NCI-H345 (cell line): Measurements from ENCODE around the gene TMTC2.
"Not testable (repeated sequence)": the region's sequence is repeated elsewhere in the genome, so short reads cannot be mapped to it uniquely, and the experiment has no call there.

Experiments
- DNase-seq: peaks from one replicate; lab custom pipeline; 2025; lab: John Stamatoyannopoulos, UW

Gene TMTC2

GRCh38 chr12:82727886-82728285, 41.2 kb downstream of the TMTC2 start:
- DNase-seq = no peak

GRCh38 chr12:82728710-82729109, 42.0 kb downstream of the TMTC2 start:
- DNase-seq = no peak

GRCh38 chr12:82730953-82731459, 44.3 kb downstream of the TMTC2 start:
- no peak for DNase-seq

- DNase-seq = no peak
These were observed 53.7 kb downstream of the TMTC2 start for GRCh38 chr12:82740129-82741000.

- no peak for DNase-seq
These were observed 58.5 kb downstream of the TMTC2 start for GRCh38 chr12:82745063-82745674.

- no peak for DNase-seq
These were observed 59.1 kb downstream of the TMTC2 start for GRCh38 chr12:82745807-82746206.

GRCh38 chr12:82746668-82747067, 60.0 kb downstream of the TMTC2 start:
- DNase-seq = no peak

GRCh38 chr12:82749015-82749414, 62.3 kb downstream of the TMTC2 start:
- no peak for DNase-seq

- no peak for DNase-seq
These were observed 68.2 kb downstream of the TMTC2 start for GRCh38 chr12:82754856-82755255.

- no peak for DNase-seq
These were observed 69.6 kb downstream of the TMTC2 start for GRCh38 chr12:82756303-82756702.

GRCh38 chr12:82757059-82757458, 70.4 kb downstream of the TMTC2 start:
- DNase-seq = no peak

- DNase-seq = no peak
These were observed 71.0 kb downstream of the TMTC2 start for GRCh38 chr12:82757656-82758055.

- DNase-seq = no peak
These were observed 72.1 kb downstream of the TMTC2 start for GRCh38 chr12:82758749-82759330.

- no peak for DNase-seq
These were observed 73.7 kb downstream of the TMTC2 start for GRCh38 chr12:82760423-82760822.

- not testable (repeated sequence) for DNase-seq
These were observed 78.5 kb downstream of the TMTC2 start for GRCh38 chr12:82765206-82765605.

GRCh38 chr12:82765971-82766705, 79.4 kb downstream of the TMTC2 start:
- DNase-seq = no peak

GRCh38 chr12:82774666-82775065, 88.0 kb downstream of the TMTC2 start:
- DNase-seq = no peak

- DNase-seq = no peak
These were observed 93.8 kb downstream of the TMTC2 start for GRCh38 chr12:82780517-82780916.

GRCh38 chr12:82781309-82781997, 94.7 kb downstream of the TMTC2 start:
- no peak for DNase-seq

- DNase-seq = no peak
These were observed 96.7 kb downstream of the TMTC2 start for GRCh38 chr12:82783435-82783834.

- DNase-seq = no peak
These were observed 100.3 kb downstream of the TMTC2 start for GRCh38 chr12:82787016-82787415.

GRCh38 chr12:82788594-82788993, 101.9 kb downstream of the TMTC2 start:
- no peak for DNase-seq
